ENCODE measurements around the gene ZFYVE28. TPM values are rescaled to one million over a fixed set of nuclear protein-coding genes. Genes with fewer than 3 reads are reported as not detected.

ZFYVE28 gene
- total RNA-seq, 2 experiments from 2014 or later, result 26.2 to 28.0 TPM

- Mint-ChIP-seq H3K4me3 (peak overlapping the region; percentile 15), H3K27me3 (no peaks in the 10 kb centered on the region), H3K4me1 (ENCODE audit: low read depth) (no peaks in the 10 kb centered on the region), H3K9me3 (no peaks in the 10 kb centered on the region), H3K27ac (peak overlapping the region; percentile 27), H3K36me3 (ENCODE audit: low read depth) (peaks cover 25% of the 10 kb centered on the region)
- H3K9me3 ChIP-seq (ENCODE audit: control insufficient read depth in 1 of 2, insufficient read depth in 1 of 2, low read length in 2 of 2), result no peaks in the 10 kb centered on the region
- no peaks in the 10 kb centered on the region for H3K27me3 ChIP-seq (ENCODE audit: control insufficient read depth in 1 of 2, insufficient read depth in 2 of 2, low read length in 2 of 2)
- POLR2A ChIA-PET, result interaction anchor here (1.2 to 2.1 kb wide), 2 partner anchors 16 to 23 kb away, joined by 4 to 13 read pairs; partner anchors contain the start of genes HAUS3 and POLN
- peaks cover 51% of the 10 kb centered on the region for H3K4me1 ChIP-seq (ENCODE audit: insufficient read depth, low read length)
- TF ChIP-seq CTCF (IDR thresholded peaks at IDR 0.05), result no peak
- ATAC-seq (ENCODE audit: poor library complexity), result no peak
- H3K27ac ChIP-seq (ENCODE audit: low read depth in 1 of 2, low read length in 2 of 2), result no peak overlapping the region
- peak in 3 of 14 experiments; percentile 2 to 4 (median 2) for DNase-seq
- intact Hi-C loops (cut with DNase I, micrococcal nuclease), result loop anchor here in 1 of 2 experiments (1.0 kb wide), 1 partner anchor 38 kb away; no protein-coding TSS in a partner anchor
- CTCF ChIA-PET, result no interaction called here
- H3K36me3 ChIP-seq (ENCODE audit: insufficient read depth, low read length), result peaks cover 50% of the 10 kb centered on the region
- H3K4me3 ChIP-seq (ENCODE audit: low read length), result no peak overlapping the region
These were observed 160.1 kb downstream of the ZFYVE28 start for GRCh38 chr4:2258091-2259035.

- Mint-ChIP-seq H3K27me3 (no peaks in the 10 kb centered on the region), H3K36me3 (ENCODE audit: low read depth) (peaks cover 31% of the 10 kb centered on the region), H3K9me3 (no peaks in the 10 kb centered on the region), H3K4me3 (peak overlapping the region; percentile 20), H3K4me1 (ENCODE audit: low read depth) (no peaks in the 10 kb centered on the region), H3K27ac (peak overlapping the region; percentile 51)
- ATAC-seq (ENCODE audit: poor library complexity) (no peak), DNase-seq (peak in 3 of 14 experiments; percentile 0 to 4 (median 1))
- Histone ChIP-seq H3K27ac (ENCODE audit: low read depth in 1 of 2, low read length in 2 of 2) (no peak overlapping the region), H3K9me3 (ENCODE audit: control insufficient read depth in 1 of 2, insufficient read depth in 1 of 2, low read length in 2 of 2) (no peaks in the 10 kb centered on the region), H3K27me3 (ENCODE audit: control insufficient read depth in 1 of 2, insufficient read depth in 2 of 2, low read length in 2 of 2) (no peaks in the 10 kb centered on the region), H3K4me3 (ENCODE audit: low read length) (no peak overlapping the region), H3K36me3 (ENCODE audit: insufficient read depth, low read length) (peaks cover 55% of the 10 kb centered on the region), H3K4me1 (ENCODE audit: insufficient read depth, low read length) (peaks cover 43% of the 10 kb centered on the region)
- intact Hi-C loops (cut with DNase I, micrococcal nuclease), result no loop called here
- ChIA-PET CTCF (no interaction called here), POLR2A (interaction anchor here (2.1 kb wide), 1 partner anchor 16 kb away, joined by 13 read pairs; the partner anchor contains the start of genes HAUS3 and POLN)
- no peak for TF ChIP-seq CTCF (IDR thresholded peaks at IDR 0.05)
These were observed 160.9 kb downstream of the ZFYVE28 start for GRCh38 chr4:2257361-2258081.

DNA sequence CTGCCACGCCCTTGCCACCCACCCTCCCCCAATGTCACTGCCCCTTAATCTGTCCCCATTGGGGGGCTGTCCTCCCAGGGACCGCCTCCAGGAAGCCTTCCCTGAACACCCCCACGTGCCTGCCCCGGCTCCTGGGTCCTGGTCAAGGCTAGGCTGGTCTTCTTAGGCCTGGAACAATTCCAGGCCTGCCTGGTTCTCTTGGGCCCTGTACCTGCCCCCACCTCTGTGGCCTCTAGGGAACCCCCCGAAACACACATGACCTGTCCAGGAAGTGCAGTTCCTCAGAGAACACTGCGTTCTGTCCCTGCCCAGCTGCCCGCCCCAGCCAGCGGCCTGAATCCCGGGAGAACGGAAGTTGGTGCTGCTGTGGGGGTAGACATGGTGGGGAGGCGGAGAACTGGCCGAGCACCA lies 161.7 kb downstream of the ZFYVE28 start:
- H3K27me3 ChIP-seq (ENCODE audit: control insufficient read depth in 1 of 2, insufficient read depth in 2 of 2, low read length in 2 of 2), result no peaks in the 10 kb centered on the region
- Mint-ChIP-seq H3K27me3 (no peaks in the 10 kb centered on the region), H3K27ac (peak overlapping the region; percentile 51), H3K36me3 (ENCODE audit: low read depth) (peaks cover 32% of the 10 kb centered on the region), H3K4me3 (peak overlapping the region; percentile 20), H3K4me1 (ENCODE audit: low read depth) (no peaks in the 10 kb centered on the region), H3K9me3 (no peaks in the 10 kb centered on the region)
- peaks cover 42% of the 10 kb centered on the region for H3K4me1 ChIP-seq (ENCODE audit: insufficient read depth, low read length)
- no peak overlapping the region for H3K27ac ChIP-seq (ENCODE audit: low read depth in 1 of 2, low read length in 2 of 2)
- H3K4me3 ChIP-seq (ENCODE audit: low read length), result no peak overlapping the region
- intact Hi-C loops (cut with DNase I, micrococcal nuclease), result no loop called here
- H3K9me3 ChIP-seq (ENCODE audit: control insufficient read depth in 1 of 2, insufficient read depth in 1 of 2, low read length in 2 of 2), result no peaks in the 10 kb centered on the region
- ChIA-PET POLR2A (no interaction called here), CTCF (no interaction called here)
- H3K36me3 ChIP-seq (ENCODE audit: insufficient read depth, low read length), result peaks cover 61% of the 10 kb centered on the region
- peak in 2 of 14 experiments; percentile 0 to 5 for DNase-seq
- ATAC-seq (ENCODE audit: poor library complexity), result no peak
- no peak for TF ChIP-seq CTCF (IDR thresholded peaks at IDR 0.05)

Data from CD4-positive, alpha-beta T cell (primary cell).